ENCODE results near the gene AKR1C3.
"Not testable (repeated sequence)": the region's sequence is repeated elsewhere in the genome, so short reads cannot be mapped to it uniquely, and the experiment has no call there.

Gene AKR1C3

GRCh38 chr10:5094265-5095205 is at the start of gene AKR1C3:
Gene AKR1C3 (plus strand): TSS chr10:5094414. CDS start chr10:5094445, 31 bp downstream.
- DNase-seq (ENCODE audit: low read depth, low spot score): no peak

- DNase-seq (ENCODE audit: low read depth, low spot score): no peak
Measured at GRCh38 chr10:5045095-5045494, 49.1 kb upstream of the AKR1C3 start.

- no peak for DNase-seq (ENCODE audit: low read depth, low spot score)
Measured at GRCh38 chr10:5046410-5046809, 47.8 kb upstream of the AKR1C3 start.

GRCh38 chr10:5047055-5047454 is 47.2 kb upstream of the AKR1C3 start:
- not testable (repeated sequence) for DNase-seq (ENCODE audit: low read depth, low spot score)

- no peak for DNase-seq (ENCODE audit: low read depth, low spot score)
Measured at GRCh38 chr10:5047912-5048628, 46.1 kb upstream of the AKR1C3 start.

GRCh38 chr10:5052951-5053500 is 41.2 kb upstream of the AKR1C3 start:
- DNase-seq (ENCODE audit: low read depth, low spot score): not testable (repeated sequence)

GRCh38 chr10:5054831-5055230 is 39.4 kb upstream of the AKR1C3 start:
- not testable (repeated sequence) for DNase-seq (ENCODE audit: low read depth, low spot score)

- DNase-seq (ENCODE audit: low read depth, low spot score): not testable (repeated sequence)
Measured at GRCh38 chr10:5059267-5059666, 34.9 kb upstream of the AKR1C3 start.

GRCh38 chr10:5060791-5061190 is 33.4 kb upstream of the AKR1C3 start:
- not testable (repeated sequence) for DNase-seq (ENCODE audit: low read depth, low spot score)

- no peak for DNase-seq (ENCODE audit: low read depth, low spot score)
Measured at GRCh38 chr10:5064656-5065055, 29.6 kb upstream of the AKR1C3 start.

GRCh38 chr10:5068274-5068984 is 25.8 kb upstream of the AKR1C3 start:
- DNase-seq (ENCODE audit: low read depth, low spot score): no peak

- no peak for DNase-seq (ENCODE audit: low read depth, low spot score)
Measured at GRCh38 chr10:5070648-5071410, 23.4 kb upstream of the AKR1C3 start.

GRCh38 chr10:5071411-5072198 is 22.6 kb upstream of the AKR1C3 start:
- DNase-seq (ENCODE audit: low read depth, low spot score): no peak

GRCh38 chr10:5073659-5074058 is 20.6 kb upstream of the AKR1C3 start:
- DNase-seq (ENCODE audit: low read depth, low spot score): no peak

- DNase-seq (ENCODE audit: low read depth, low spot score): no peak
Measured at GRCh38 chr10:5076615-5077014, 17.6 kb upstream of the AKR1C3 start.

GRCh38 chr10:5078547-5079180 is 15.6 kb upstream of the AKR1C3 start:
- no peak for DNase-seq (ENCODE audit: low read depth, low spot score)

- no peak for DNase-seq (ENCODE audit: low read depth, low spot score)
Measured at GRCh38 chr10:5079306-5079830, 14.8 kb upstream of the AKR1C3 start.

- no peak for DNase-seq (ENCODE audit: low read depth, low spot score)
Measured at GRCh38 chr10:5079836-5080235, 14.4 kb upstream of the AKR1C3 start.

- DNase-seq (ENCODE audit: low read depth, low spot score): no peak
Measured at GRCh38 chr10:5081091-5081490, 13.1 kb upstream of the AKR1C3 start.
